Uterus (tissue), 2 donors: ENCODE measurements around the gene ANKRA2.

Experiments used
- CTCF ChIP-seq, 4 experiments: fragments of 200-600 bp in 2 of 4; fragments of 450-650 bp in 2 of 4; sonication (generic) in 2 of 4; IDR thresholded peaks; one replicate each; pipeline ENCODE4 v1.5.1; 2016 to 2019; ENCODE audit warnings: antibody characterized with exemption in 4 of 4, mild to moderate bottlenecking in 2 of 4, moderate library complexity in 1 of 4
- POLR2A ChIP-seq, 2 donors: fragments of 450-650 bp; IDR thresholded peaks; one replicate each; pipeline ENCODE4 v1.6.1; 2016; ENCODE audit warnings: antibody characterized with exemption in 2 of 2, mild to moderate bottlenecking in 1 of 2, moderate library complexity in 1 of 2

GRCh38 chr5:73564018-73564417 is 1.4 kb downstream of the ANKRA2 start:
- TF ChIP-seq CTCF (IDR thresholded peaks at IDR 0.05) (no peak), POLR2A (IDR thresholded peaks at IDR 0.05) (no peak)
